ENCODE measurements around the gene CPTP. TPM values are rescaled to one million over a fixed set of nuclear protein-coding genes. Genes with fewer than 3 reads are reported as not detected.

The CPTP gene
- total and polyA plus RNA-seq, 10 of the 15 experiments (the other 5 are each of a cell fraction or from before 2014, with no cell fraction given): 0.06 to 24.3 (median 10.0) TPM

DNA sequence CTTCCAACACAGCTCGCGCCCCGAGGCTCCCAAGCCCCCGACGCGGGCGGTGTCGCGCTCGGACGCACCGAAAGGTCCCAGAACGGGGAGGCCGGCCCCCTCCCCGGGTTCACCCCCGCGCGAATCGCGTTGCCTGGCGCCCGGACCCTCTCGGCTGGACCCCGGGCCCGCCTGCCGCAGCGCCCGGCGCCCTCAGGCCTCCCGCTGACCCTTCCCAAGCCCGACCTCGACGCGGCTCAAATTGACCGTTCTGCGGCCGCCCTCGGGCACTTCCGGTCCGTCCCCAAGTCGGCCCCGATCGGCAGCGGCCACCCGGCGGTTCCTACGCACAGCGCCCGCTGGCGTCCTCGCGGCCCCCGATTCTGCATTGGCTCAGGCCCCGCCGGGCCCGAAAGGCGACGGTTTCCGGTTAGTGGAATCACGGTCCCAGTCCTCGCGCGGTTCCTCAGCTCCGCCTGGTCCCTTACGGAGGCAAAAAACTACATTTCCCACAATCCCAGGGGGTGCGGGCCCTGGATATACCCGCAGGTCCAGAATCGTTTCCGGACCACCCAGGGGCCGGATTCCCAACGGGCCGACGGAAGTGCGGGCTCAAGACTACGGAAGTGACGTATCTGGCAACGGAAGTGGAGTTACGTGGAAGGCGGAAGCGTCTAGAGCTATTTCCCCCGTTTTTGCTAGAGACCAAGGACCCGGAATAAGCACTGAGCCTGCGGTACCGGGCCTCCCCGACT is 50.5 kb downstream of the CPTP start, which contains the start of gene AURKAIP1:
Gene AURKAIP1, minus strand, starts transcription at position 279 of the 734 bp plus-strand sequence. CDS start 451 bp downstream, outside the sequence.
- H3K4me2 ChIP-seq (ENCODE audit: control insufficient read depth, insufficient read depth): peak within 1 kb of the TSS; percentile 95
- no peaks in the 10 kb centered on the region for H3K9me3 ChIP-seq (replicated peaks; ENCODE audit: control insufficient read depth, insufficient read depth, low read length)
- peak; percentile 98 for DNase-seq (ENCODE audit: low read depth, low spot score)
- peaks cover 0 to 3% of the 10 kb centered on the region in 2 experiments; a peak in 2 of 4 replicates for H3K36me3 ChIP-seq (ENCODE audit: control insufficient read depth in 2 of 2, insufficient read depth in 2 of 2, low read length in 1 of 2)
- FAIRE-seq: peak; percentile 100
- ChIA-PET SMC1A (ENCODE audit: uncharacterized antibody, unreplicated experiment) (interaction anchor here (0.6 to 1.5 kb wide), 6 partner anchors 31 to 131 kb away, joined by 3 to 5 read pairs (median 3); no protein-coding TSS in a partner anchor), RAD21 (ENCODE audit: unreplicated experiment) (interaction anchor here (1.2 to 1.4 kb wide), 5 partner anchors 24 to 131 kb away, joined by 3 to 6 read pairs (median 4); partner anchors contain the start of gene CCNL2), POLR2A (interaction anchor here (0.5 to 2.5 kb wide), 9 partner anchors 15 to 130 kb away, joined by 3 to 17 read pairs (median 3); partner anchors contain the start of gene CCNL2), CTCF (interaction anchor here (0.8 to 1.8 kb wide), 10 partner anchors 23 to 144 kb away, joined by 3 to 5 read pairs (median 4); partner anchors contain the start of genes CCNL2 and MRPL20)
- peaks cover 30% of the 10 kb centered on the region for H3K79me2 ChIP-seq (ENCODE audit: control insufficient read depth, insufficient read depth, low read length)
- H4K20me1 ChIP-seq (ENCODE audit: control insufficient read depth, insufficient read depth): no peaks in the 10 kb centered on the region
- in situ Hi-C loops (cut with MboI) (no loop called here), intact Hi-C loops (cut with micrococcal nuclease; ENCODE audit: unreplicated experiment) (loop anchor here (2.0 to 10.0 kb wide), 2 partner anchors 66 to 130 kb away; partner anchors contain the start of gene PUSL1)
- H2AFZ ChIP-seq (ENCODE audit: control insufficient read depth, low read depth, low read length): peak within 1 kb of the TSS; percentile 67
- 1% methylated on average over 85 of the region's 85 CpGs for WGBS (ENCODE audit: insufficient coverage, insufficient replicate concordance, low lambda C conversion rate, missing lambda C conversion rate)
- H3K27me3 ChIP-seq (replicated peaks in 1 of 2; ENCODE audit: control insufficient read depth in 2 of 2, insufficient read depth in 2 of 2, low read length in 1 of 2): no peaks in the 10 kb centered on the region
- peak; percentile 94 for ATAC-seq
- no TSS peak for BruUV-seq (replicated peaks)
- peak within 1 kb of the TSS; percentile 95 for H3K9ac ChIP-seq (ENCODE audit: control insufficient read depth, insufficient read depth, low read length)
- H3K4me1 ChIP-seq (ENCODE audit: control insufficient read depth, insufficient read depth, low read length): peaks cover 24% of the 10 kb centered on the region
- H3K4me3 ChIP-seq: peak within 1 kb of the TSS; percentile 94
- peak within 1 kb of the TSS; percentile 86 for H3K27ac ChIP-seq (ENCODE audit: control insufficient read depth, insufficient read depth)
- TF ChIP-seq EGR1 (IDR thresholded peaks at IDR 0.05; ENCODE audit: borderline replicate concordance in 1 of 2, low read depth in 2 of 2, low read length in 2 of 2): peak; percentile 82 to 97
- peak; percentile 83 for TF ChIP-seq BACH1 (IDR thresholded peaks at IDR 0.05; ENCODE audit: borderline replicate concordance)
- TF ChIP-seq E2F8 (IDR thresholded peaks at IDR 0.05; ENCODE audit: low read depth, partially characterized antibody): peak; percentile 97
- TF ChIP-seq IKZF2 (IDR thresholded peaks at IDR 0.05): peak in 1 of 2 experiments; percentile 64; a peak in 2 of 4 replicates
- peak; percentile 53 to 85; a peak in 3 of 4 replicates for TF ChIP-seq SRF (IDR thresholded peaks at IDR 0.05; ENCODE audit: low read depth in 2 of 2, low read length in 2 of 2)
- TF ChIP-seq ZNF217 (IDR thresholded peaks at IDR 0.05): 0 out of 2 replicates have a peak, but pooled peaks have one; percentile 27
- TF ChIP-seq, protein P1, sequence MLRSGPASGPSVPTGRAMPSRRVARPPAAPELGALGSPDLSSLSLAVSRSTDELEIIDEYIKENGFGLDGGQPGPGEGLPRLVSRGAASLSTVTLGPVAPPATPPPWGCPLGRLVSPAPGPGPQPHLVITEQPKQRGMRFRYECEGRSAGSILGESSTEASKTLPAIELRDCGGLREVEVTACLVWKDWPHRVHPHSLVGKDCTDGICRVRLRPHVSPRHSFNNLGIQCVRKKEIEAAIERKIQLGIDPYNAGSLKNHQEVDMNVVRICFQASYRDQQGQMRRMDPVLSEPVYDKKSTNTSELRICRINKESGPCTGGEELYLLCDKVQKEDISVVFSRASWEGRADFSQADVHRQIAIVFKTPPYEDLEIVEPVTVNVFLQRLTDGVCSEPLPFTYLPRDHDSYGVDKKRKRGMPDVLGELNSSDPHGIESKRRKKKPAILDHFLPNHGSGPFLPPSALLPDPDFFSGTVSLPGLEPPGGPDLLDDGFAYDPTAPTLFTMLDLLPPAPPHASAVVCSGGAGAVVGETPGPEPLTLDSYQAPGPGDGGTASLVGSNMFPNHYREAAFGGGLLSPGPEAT (IDR thresholded peaks at IDR 0.05; ENCODE audit: low read depth): peak; percentile 98
- TF ChIP-seq IKZF1 (conservative IDR thresholded peaks at IDR 0.05): peak; percentile 100
- peak; percentile 90; the same call in 1 of the 2 replicates for TF ChIP-seq RBBP5 (conservative IDR thresholded peaks at IDR 0.05)
- TF ChIP-seq, protein P2, sequence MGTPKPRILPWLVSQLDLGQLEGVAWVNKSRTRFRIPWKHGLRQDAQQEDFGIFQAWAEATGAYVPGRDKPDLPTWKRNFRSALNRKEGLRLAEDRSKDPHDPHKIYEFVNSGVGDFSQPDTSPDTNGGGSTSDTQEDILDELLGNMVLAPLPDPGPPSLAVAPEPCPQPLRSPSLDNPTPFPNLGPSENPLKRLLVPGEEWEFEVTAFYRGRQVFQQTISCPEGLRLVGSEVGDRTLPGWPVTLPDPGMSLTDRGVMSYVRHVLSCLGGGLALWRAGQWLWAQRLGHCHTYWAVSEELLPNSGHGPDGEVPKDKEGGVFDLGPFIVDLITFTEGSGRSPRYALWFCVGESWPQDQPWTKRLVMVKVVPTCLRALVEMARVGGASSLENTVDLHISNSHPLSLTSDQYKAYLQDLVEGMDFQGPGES (IDR thresholded peaks at IDR 0.05): peak; percentile 65; the same call in 1 of the 2 replicates
- peak; percentile 83 for TF ChIP-seq CBFB (IDR thresholded peaks at IDR 0.05; ENCODE audit: low read depth)
- TF ChIP-seq MYC (IDR thresholded peaks at IDR 0.05; ENCODE audit: insufficient read depth, insufficient read length, insufficient replicate concordance, low read length, severe bottlenecking): peak; percentile 22
- peak; percentile 85 for TF ChIP-seq NR2F1 (conservative IDR thresholded peaks at IDR 0.05)
- TF ChIP-seq SPI1 (IDR thresholded peaks at IDR 0.05; ENCODE audit: borderline replicate concordance, insufficient read depth, low read depth, low read length): peak; percentile 71
- no peak for TF ChIP-seq HDGF (IDR thresholded peaks at IDR 0.05)
- peak; percentile 67 to 80; a peak in 2 of 4 replicates for TF ChIP-seq BHLHE40 (IDR thresholded peaks at IDR 0.05; ENCODE audit: borderline replicate concordance in 1 of 2, low read depth in 2 of 2, low read length in 1 of 2)

Data from GM12878 (cell line).